Activated naive CD4-positive, alpha-beta T cell treated with anti-CD3 and anti-CD28 coated beads, Interleukin-2, amount 50 U/mL, for 24 hours (primary cell): ENCODE measurements around the gene SOBP.
"Not testable (repeated sequence)": the region's sequence is repeated elsewhere in the genome, so short reads cannot be mapped to it uniquely, and the experiment has no call there.

ENCODE experiments used
- H3K27ac Mint-ChIP-seq: one replicate; pipeline ENCODE4 v1.8.0; 2021; ENCODE audit warnings: mild to moderate bottlenecking, mixed read lengths
- H3K27me3 Mint-ChIP-seq: one replicate; pipeline ENCODE4 v1.8.0; 2021; ENCODE audit warnings: mixed read lengths
- H3K36me3 Mint-ChIP-seq: one replicate; pipeline ENCODE4 v1.8.0; 2021; ENCODE audit warnings: mixed read lengths
- H3K4me1 Mint-ChIP-seq: one replicate; pipeline ENCODE4 v1.8.0; 2021; ENCODE audit warnings: mixed read lengths
- H3K4me3 Mint-ChIP-seq: one replicate; pipeline ENCODE4 v1.8.0; 2021; ENCODE audit warnings: mild to moderate bottlenecking, mixed read lengths
- H3K9me3 Mint-ChIP-seq: one replicate; pipeline ENCODE4 v1.8.0; 2021; ENCODE audit warnings: mixed read lengths

SOBP gene

GRCh38 chr6:107473660-107474059 lies 16.3 kb upstream of the SOBP start:
- Mint-ChIP-seq H3K4me1 (no peaks in the 10 kb centered on the region), H3K27ac (no peak overlapping the region), H3K27me3 (peaks cover 8% of the 10 kb centered on the region), H3K36me3 (no peaks in the 10 kb centered on the region), H3K4me3 (no peak overlapping the region), H3K9me3 (no peaks in the 10 kb centered on the region)

- H3K9me3 Mint-ChIP-seq, H3K4me1 Mint-ChIP-seq, H3K4me3 Mint-ChIP-seq, H3K27ac Mint-ChIP-seq, H3K36me3 Mint-ChIP-seq, H3K27me3 Mint-ChIP-seq: not testable (repeated sequence)
Measured at GRCh38 chr6:107475360-107475759, 14.6 kb upstream of the SOBP start.

GRCh38 chr6:107475826-107476225 lies 14.1 kb upstream of the SOBP start:
- H3K9me3 Mint-ChIP-seq, H3K4me3 Mint-ChIP-seq, H3K4me1 Mint-ChIP-seq, H3K27me3 Mint-ChIP-seq, H3K27ac Mint-ChIP-seq, H3K36me3 Mint-ChIP-seq: not testable (repeated sequence)

GRCh38 chr6:107479089-107479690 lies 10.7 kb upstream of the SOBP start:
- Mint-ChIP-seq H3K27me3 (peaks cover 13% of the 10 kb centered on the region), H3K36me3 (no peaks in the 10 kb centered on the region), H3K9me3 (no peaks in the 10 kb centered on the region), H3K4me1 (no peaks in the 10 kb centered on the region), H3K27ac (no peak overlapping the region), H3K4me3 (no peak overlapping the region)

GRCh38 chr6:107485157-107485556 lies 4.8 kb upstream of the SOBP start:
- Mint-ChIP-seq H3K27me3 (peaks cover 45% of the 10 kb centered on the region), H3K36me3 (no peaks in the 10 kb centered on the region), H3K9me3 (no peaks in the 10 kb centered on the region), H3K27ac (no peak overlapping the region), H3K4me1 (peaks cover 12% of the 10 kb centered on the region), H3K4me3 (no peak overlapping the region)

GRCh38 chr6:107488174-107488874 lies 1.6 kb upstream of the SOBP start:
- Mint-ChIP-seq H3K36me3 (no peaks in the 10 kb centered on the region), H3K27ac (no peak overlapping the region), H3K27me3 (peaks cover 47% of the 10 kb centered on the region), H3K4me3 (peak overlapping the region; percentile 92), H3K9me3 (no peaks in the 10 kb centered on the region), H3K4me1 (peaks cover 20% of the 10 kb centered on the region)

GRCh38 chr6:107488875-107489635 lies 862 bp upstream of the SOBP start:
- H3K27me3 Mint-ChIP-seq: peaks cover 46% of the 10 kb centered on the region
- peaks cover 20% of the 10 kb centered on the region for H3K4me1 Mint-ChIP-seq
- H3K4me3 Mint-ChIP-seq: peak overlapping the region; percentile 92
- no peak overlapping the region for H3K27ac Mint-ChIP-seq
- H3K36me3 Mint-ChIP-seq: no peaks in the 10 kb centered on the region
- no peaks in the 10 kb centered on the region for H3K9me3 Mint-ChIP-seq

GRCh38 chr6:107490566-107491137 lies 735 bp downstream of the SOBP start:
- no peak overlapping the region for H3K27ac Mint-ChIP-seq
- H3K4me1 Mint-ChIP-seq: peaks cover 20% of the 10 kb centered on the region
- H3K4me3 Mint-ChIP-seq: peak overlapping the region; percentile 89
- peaks cover 37% of the 10 kb centered on the region for H3K27me3 Mint-ChIP-seq
- H3K9me3 Mint-ChIP-seq: no peaks in the 10 kb centered on the region
- H3K36me3 Mint-ChIP-seq: no peaks in the 10 kb centered on the region

- Mint-ChIP-seq H3K4me3 (peak overlapping the region; percentile 89), H3K36me3 (no peaks in the 10 kb centered on the region), H3K27ac (no peak overlapping the region), H3K27me3 (peaks cover 33% of the 10 kb centered on the region), H3K4me1 (peaks cover 20% of the 10 kb centered on the region), H3K9me3 (no peaks in the 10 kb centered on the region)
Measured at GRCh38 chr6:107491138-107491609, 1.3 kb downstream of the SOBP start.

GRCh38 chr6:107491760-107492660 lies 2.1 kb downstream of the SOBP start:
- Mint-ChIP-seq H3K27me3 (peaks cover 28% of the 10 kb centered on the region), H3K4me3 (peak overlapping the region; percentile 89)

GRCh38 chr6:107493158-107494057 lies 3.5 kb downstream of the SOBP start:
- Mint-ChIP-seq H3K27me3 (peaks cover 25% of the 10 kb centered on the region), H3K9me3 (no peaks in the 10 kb centered on the region), H3K4me1 (peaks cover 15% of the 10 kb centered on the region), H3K27ac (no peak overlapping the region), H3K36me3 (no peaks in the 10 kb centered on the region), H3K4me3 (no peak overlapping the region)

More at GRCh38 chr6:107491760-107492660, 2.1 kb downstream of the SOBP start:
- H3K27ac Mint-ChIP-seq: no peak overlapping the region
- peaks cover 20% of the 10 kb centered on the region for H3K4me1 Mint-ChIP-seq
- no peaks in the 10 kb centered on the region for H3K36me3 Mint-ChIP-seq
- H3K9me3 Mint-ChIP-seq: no peaks in the 10 kb centered on the region

- H3K4me1 Mint-ChIP-seq: peaks cover 8% of the 10 kb centered on the region
- no peak overlapping the region for H3K27ac Mint-ChIP-seq
- H3K27me3 Mint-ChIP-seq: peaks cover 24% of the 10 kb centered on the region
- H3K36me3 Mint-ChIP-seq: no peaks in the 10 kb centered on the region
- no peak overlapping the region for H3K4me3 Mint-ChIP-seq
- H3K9me3 Mint-ChIP-seq: no peaks in the 10 kb centered on the region
Measured at GRCh38 chr6:107495196-107495643, 5.3 kb downstream of the SOBP start.

GRCh38 chr6:107495971-107496370 lies 6.1 kb downstream of the SOBP start:
- Mint-ChIP-seq H3K4me1 (peaks cover 3% of the 10 kb centered on the region), H3K4me3 (no peak overlapping the region), H3K9me3 (no peaks in the 10 kb centered on the region), H3K36me3 (no peaks in the 10 kb centered on the region), H3K27me3 (peaks cover 19% of the 10 kb centered on the region), H3K27ac (no peak overlapping the region)
